KG1 (cell line): ENCODE measurements around the gene C4BPA.

Experiments
- DNase-seq: peaks from one replicate; lab custom pipeline; 2025; lab: John Stamatoyannopoulos, UW

The C4BPA gene

DNA sequence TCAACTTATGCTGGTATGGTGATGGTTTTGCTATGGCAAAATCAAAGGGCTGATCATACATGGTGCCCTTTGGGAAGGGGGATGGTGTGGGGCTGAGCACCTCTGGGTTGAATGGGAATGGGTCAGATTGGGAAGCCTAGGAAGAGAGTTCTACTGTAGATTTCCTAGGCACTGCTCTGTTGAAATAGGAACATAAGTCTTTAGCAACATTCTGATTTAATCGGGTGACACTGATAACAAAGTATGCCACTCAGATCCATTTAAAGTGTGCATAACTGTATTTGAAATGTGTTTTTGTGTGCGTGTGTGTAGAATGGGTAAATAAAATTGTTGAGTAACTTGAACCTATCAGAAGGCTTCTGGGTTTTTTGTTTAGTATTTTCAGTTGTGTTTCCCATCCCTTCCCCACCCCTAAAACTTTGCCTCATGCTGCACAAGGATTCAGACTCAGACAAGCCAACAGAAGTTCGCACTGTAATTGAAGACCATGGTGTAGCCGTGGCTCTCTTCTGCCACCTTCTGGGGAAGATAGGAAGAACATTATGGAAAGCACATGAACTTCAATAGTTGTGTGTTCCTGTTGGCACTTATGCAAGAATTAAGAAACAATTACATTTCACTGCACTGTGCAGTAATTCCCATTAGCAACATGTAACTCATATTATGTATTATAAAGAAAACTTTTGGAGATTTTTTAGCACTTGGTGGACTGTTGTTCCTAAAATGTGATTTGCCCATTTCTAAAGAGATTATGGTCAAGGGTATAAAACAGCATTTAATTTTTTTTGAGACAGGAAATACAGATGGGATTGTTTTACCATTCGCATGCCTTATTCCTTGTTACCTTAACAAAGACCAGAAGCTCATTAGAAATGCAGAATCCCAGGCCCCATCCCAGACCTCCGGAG, 26.3 kb upstream of the C4BPA start:
- peak; percentile 69 for DNase-seq

DNA sequence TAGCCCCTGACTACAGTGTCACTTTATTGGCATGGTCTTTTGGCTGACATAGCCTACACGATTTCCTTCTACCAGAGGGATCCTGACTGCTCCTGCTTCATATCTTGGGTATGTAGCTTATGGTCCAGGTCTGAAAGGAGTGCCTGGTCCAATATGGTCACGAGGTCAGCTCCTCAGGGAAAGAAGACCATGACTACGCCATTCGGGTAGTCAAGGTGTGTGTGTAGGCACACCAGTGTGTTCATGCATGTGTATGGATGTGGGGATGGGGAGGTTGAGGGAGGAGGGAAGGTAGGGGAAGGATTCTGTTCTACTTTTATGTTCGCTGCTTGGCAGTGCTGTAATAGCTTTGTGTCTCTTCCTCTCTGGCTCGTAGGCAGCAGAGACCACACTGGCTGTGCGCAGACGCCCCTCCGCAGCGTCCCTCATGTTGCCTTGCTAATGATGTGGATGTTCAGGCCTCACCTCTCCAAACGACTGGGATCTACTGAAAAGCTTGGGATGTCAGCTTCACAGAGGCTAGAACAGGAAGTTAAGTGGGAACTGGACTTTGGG, 25.4 kb upstream of the C4BPA start:
- no peak for DNase-seq

DNA sequence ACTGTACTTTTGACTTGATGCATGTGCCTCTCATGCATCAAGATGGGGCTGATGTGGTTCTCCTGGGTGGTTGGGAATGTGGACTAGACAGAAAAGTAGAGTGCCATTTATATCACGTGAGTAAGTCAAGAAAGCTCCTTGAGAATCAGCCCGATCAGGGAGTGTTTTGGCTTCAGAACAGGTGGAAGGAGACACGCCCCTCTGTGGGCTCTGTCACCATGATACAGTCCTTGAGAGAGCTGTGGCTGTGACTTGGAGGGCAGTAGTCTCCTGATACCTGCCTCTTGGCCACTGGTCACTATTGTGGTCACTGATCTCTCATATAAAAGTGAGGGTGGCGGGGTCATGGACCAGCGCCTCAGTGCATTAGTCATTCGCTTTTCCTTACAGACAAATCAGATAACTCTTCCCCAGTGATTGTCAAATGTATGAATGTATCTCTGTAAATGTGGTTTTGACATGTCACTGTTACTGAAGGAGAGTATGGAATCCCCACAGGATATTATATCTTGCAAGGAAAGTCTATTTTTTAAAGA, 24.3 kb upstream of the C4BPA start:
- DNase-seq = no peak

DNA sequence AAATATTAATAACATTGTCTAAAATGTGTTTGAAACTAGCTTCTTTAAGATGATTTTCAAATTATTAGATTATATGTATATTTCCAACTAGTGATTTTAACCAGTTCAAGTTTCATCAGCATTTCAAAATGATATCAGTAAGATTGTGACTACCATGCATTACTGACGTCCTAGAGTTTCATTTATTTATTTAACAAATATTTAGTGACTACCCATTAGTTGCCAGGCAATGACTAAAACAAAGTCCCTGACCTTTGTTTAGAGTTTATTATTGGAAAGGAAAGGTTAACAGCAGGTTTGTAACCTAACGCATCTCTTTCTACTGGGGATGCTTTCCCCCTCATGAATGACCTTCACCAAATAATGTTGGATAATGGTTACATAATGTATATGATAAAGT, 22.9 kb upstream of the C4BPA start:
- no peak for DNase-seq

DNA sequence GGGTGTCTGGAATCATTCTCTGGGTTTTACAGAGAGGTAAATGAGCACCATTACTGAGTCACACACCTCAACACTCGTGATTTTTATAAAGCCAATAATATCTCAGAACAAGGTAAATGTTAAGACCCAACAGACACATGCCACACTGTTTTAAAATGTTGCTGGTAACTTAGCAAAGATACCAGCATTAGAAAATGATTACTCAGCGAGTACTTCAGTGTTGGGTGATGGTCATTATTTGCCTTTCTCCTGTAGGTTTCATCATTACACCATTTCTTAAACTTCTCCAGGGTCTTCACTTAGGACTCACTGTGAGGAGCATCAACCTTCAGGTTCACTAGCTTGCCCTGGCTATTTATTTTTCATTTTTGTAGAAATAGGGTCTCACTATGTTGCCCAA, 22.2 kb upstream of the C4BPA start:
- no peak for DNase-seq

DNA sequence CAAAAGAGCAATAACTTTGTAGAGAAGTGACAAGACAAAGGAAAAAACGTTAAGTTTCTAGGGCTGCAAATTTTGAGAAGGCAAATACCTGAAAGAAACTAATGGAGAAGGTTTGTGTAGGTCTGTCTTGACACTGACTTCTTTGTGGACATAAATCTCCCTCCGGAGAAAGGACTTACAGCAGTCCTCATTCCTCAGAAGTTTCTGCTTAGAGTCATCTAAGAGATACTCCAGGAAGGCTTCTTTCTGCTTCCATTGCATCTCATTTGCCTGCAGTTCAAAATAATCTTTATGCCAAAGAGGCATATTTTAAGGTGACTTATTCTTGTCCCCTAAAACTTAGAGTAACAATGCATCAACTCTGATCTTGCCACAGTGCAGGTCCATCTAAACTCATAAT, 19.8 kb upstream of the C4BPA start:
- DNase-seq = no peak

DNA sequence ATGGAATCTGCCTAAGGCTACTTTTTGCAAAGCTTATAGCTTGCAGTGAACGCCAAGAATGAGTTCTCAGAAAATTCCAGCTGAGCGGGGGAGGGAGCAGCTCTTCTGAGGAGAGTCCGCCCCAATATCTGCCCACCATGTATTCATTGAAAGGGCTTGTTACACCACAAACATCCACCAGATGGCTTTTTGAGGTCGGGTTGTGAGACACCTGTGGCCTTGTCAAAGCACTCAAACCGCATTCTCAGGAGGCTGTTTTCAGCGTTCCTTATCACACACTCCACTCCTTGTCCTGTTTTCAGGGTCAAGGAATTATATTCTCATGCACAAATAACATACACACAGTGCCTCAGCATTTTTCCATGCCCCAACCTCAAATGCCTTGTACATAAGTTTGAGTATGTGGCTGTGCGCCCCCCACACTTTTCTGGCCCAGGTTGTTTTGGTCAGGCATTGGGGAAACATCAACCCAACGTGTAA, 19.3 kb upstream of the C4BPA start:
- DNase-seq = peak; percentile 30

DNA sequence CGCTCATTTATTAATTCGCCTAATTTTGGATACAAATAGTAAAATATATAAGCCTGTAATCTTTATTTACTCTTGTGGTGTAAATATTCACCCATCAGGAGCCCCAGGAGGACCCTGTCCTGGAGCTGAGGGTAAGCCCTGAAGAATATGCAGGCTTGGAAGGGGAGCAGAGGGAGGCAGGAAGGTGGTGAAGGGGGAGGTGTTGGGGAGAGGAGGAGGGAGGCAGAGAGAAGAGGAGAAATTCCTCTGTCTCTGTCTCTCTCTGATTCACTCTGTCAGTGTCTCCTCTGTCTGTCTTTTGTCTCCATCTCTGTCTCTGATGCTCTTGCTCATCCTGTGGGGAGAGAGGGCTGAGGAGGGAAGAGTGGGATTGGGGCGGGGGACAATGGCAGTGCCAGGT, 18.1 kb upstream of the C4BPA start:
- DNase-seq = no peak

DNA sequence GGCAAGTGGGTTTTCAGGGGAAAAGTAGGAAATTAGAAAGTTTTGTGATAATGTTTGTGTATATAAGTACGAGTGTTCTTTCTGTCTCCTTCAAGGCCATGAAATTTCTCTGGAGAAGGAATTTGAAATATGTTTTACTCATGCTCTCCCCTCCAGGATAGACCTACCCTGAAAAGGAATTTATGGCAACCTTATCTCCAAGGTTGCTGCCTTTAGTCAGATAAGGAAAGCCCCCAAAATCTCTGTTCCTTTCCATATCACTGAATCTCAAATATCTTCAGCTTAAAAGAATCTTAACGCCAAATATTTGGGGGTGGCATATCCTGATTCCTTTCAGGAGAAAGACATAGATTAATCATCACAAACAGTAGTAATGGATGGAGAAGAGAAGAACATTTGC, 15.9 kb upstream of the C4BPA start:
- DNase-seq = no peak

DNA sequence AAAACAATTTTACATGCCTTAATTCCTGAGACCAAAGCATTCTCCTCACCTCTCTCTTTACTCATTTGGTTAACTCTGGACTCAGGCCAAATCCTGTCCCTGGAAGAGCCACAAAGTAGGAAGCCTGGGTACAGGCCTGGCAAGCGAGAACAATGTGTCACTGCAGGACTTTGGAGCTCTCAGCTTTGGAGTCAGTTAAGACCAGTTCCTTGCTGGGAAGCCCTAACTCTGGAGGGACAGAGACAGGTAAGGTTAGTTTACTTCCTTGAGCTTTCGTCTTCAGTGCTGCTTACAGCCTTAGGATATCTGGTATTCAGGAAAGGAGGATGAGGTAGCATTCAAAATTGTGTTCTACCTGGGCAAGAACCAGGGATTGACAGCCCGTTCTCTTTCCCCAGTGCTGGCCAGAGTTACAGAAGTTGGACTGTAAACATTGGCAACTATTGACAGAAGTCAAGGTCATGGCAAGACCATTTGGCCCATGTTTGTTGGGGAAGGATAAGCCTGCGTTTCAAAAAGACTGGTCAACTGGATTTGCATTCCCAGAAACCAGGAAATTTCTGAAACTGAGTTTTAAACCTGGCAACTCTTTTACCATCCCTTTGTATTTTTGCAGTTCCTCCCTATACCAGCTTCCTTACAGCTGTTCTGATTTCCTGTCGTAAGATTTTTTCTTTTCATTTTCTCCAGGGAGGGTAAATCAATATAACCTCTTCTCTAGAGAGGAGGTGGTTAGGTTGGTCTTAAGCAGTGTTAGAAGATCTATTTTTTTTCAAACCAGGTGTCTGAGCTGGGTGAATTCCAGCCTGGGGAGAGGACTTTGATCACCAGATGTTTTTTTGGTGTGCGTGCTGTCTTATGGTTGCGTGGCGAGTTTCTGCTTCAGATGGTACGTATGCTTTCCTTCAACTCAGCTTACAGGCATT, 15.1 kb upstream of the C4BPA start, which contains the start of gene C4BPB:
Gene C4BPB (plus strand): TSS at position 160 of the 926 bp plus-strand sequence. CDS start 672 bp downstream, at position 832.
- DNase-seq = no peak

DNA sequence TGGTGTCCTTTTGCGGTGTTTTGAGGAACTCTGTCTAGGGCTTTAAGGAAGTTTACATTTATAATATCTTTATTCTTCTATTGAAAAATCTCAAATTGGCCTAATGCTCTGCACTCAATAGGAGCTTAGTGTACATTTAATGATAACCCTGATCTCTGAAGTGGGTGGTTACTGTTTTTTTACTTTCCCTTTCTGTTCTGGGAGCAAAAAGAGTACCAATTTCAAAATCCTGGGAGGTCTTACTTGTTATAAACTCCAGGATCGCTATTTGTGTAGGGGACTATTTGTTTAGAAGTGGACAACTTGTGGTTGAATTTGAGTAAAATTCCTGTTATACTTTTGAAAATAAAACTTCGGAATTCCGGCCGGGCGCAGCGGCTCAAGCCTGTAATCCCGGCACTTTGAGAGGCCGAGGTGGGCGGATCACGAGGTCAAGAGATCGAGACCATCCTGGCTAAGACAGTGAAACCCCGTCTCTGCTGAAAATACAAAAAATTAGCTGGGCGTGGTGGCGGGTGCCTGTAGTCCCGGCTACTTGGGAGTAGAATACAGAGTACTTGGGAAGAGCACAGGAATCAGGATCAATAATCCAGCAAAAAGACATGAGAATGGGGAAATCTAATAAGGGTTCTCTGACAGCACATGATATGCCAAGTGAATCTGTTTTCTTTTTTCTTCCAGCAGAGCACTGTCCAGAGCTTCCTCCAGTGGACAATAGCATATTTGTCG, 14.2 kb upstream of the C4BPA start:
- DNase-seq = no peak

DNA sequence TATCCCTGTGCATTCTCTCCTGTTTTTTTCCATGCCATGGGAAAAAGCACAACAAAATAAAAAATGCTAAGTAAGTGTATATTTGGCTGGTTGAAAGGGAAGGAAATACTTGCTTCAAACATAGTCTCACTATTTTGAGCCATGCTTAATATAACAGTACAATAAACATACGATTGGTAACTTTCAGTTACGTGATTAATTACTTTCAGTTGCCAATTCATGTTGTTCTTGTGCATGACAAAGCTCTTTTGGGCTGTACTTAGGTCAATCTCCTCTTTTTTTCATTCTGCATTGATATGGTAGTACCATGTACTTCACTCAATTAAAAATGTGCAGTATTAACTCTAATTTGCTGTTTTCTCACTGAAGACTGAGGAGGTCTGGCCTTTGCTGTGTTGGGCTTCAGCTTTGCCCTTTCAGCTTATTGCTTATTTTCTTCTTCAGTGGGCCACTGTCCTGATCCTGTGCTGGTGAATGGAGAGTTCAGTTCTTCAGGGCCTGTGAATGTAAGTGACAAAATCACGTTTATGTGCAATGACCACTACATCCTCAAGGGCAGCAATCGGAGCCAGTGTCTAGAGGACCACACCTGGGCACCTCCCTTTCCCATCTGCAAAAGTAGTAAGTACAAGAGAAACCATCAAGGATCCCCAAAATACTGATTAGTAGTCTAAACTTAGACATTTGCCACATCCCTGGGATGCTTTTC, 12.7 kb upstream of the C4BPA start:
- no peak for DNase-seq

DNA sequence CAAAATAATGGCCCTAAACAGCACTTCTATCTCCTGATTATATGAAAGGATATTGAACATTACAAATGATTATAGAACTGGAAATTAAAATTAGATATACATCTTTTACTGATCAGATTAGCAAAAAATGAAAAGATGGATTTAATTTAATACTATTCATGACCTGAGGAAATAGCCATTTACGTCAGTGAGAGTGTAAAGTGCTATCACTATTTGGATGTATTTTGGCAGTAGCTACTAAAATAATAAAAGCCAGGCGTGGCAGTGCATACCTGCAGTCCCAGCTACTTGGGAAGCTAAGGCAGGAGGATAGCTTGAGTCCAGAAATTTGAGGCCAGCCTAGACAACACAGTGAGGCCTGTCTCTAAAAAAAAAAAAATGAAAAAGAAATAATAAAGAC, 10.1 kb upstream of the C4BPA start:
- DNase-seq = no peak

DNA sequence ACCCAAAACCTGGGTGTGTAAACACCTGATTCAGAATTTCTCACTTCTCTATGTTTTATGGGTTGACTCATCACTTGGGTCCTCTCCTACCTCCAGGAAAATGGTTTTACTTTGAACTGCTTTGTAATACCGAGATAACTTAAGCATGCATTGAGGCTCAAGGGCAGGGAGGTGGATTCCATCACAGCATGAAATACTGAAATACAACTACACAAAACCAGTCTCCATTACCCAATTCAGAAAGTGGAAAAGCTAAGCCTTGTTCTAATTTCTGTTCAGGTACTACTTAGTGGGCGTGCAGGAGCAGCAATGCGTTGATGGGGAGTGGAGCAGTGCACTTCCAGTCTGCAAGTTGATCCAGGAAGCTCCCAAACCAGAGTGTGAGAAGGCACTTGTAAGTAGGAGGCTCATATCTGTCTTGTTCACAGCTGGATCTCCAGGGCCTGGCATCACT, 6.1 kb upstream of the C4BPA start:
- no peak for DNase-seq

DNA sequence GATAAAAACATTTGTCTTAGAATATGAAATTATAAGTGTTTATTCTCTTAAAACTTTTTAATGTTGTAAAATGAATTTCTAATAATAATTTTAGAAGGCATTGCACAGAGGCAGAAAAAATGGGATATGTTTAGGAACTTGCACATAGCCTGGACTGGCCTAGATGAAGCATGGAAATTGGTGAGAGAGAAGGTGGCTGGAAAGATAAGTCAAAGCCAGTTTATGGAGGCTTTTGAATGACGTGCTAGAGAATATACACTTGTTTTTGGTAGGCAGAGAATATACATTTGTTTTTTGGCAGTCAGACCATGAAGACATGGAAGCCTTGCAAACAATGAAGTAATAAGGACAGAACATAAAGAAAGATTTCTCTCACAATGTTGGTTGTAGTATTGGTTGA, 2.3 kb upstream of the C4BPA start:
- DNase-seq = no peak

DNA sequence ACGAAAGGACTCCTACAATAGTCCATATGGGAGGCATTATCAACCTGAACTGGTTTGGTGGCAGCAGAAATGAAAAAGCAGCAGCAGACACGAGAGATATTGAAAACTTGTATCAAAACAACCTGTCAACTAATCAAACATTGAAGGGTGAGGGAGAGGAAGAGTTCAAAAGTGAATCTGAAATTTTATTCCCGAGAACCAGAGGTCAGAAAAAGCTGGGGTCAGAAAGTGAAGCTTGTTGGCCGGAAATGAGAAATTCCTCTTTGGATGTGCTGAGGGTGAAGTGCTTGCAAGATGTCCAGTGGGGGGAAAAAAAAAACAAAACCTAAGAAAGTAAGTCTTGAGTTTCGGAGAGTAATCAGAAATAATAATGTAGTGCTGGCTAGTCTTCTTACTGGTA, 1.9 kb upstream of the C4BPA start:
- no peak for DNase-seq

DNA sequence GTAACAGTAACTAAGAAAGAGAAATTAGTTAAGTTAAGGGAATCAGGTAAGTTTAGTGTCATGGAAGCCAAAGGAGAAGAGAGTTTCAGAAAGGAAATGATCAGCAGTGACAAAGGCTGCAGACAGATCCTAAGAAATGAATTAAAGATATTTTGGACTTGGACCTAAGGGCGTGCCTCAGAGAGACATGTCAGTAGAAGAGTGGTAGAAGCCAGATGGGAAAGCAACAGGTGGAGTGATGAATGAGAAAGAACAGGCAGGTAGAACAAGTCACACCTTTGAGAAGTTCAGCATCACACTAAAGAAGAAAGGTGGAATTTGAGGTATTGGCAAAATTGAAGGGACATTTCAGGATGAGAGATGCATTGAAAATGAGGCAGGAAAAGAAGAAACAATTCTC, 1.4 kb upstream of the C4BPA start:
- DNase-seq = no peak

DNA sequence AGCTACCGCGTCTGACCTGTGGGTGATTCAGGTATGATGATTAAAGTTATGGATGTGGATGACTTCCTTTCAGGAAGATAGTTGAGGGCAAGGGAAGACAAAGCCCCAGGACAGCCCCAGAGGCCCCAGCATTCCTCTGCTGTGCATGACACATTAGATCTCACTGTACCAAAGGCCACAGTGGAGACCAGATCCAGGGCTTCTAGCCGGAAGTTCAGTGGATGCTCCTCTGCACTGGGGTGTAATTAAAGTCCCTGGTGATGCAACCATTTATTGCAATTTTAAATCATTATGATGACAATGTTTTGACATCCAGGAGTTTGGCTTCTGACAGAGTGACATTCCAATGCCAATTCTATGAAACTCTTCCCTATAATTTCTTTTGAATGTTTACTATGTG, 5.0 kb downstream of the C4BPA start:
- DNase-seq = no peak

DNA sequence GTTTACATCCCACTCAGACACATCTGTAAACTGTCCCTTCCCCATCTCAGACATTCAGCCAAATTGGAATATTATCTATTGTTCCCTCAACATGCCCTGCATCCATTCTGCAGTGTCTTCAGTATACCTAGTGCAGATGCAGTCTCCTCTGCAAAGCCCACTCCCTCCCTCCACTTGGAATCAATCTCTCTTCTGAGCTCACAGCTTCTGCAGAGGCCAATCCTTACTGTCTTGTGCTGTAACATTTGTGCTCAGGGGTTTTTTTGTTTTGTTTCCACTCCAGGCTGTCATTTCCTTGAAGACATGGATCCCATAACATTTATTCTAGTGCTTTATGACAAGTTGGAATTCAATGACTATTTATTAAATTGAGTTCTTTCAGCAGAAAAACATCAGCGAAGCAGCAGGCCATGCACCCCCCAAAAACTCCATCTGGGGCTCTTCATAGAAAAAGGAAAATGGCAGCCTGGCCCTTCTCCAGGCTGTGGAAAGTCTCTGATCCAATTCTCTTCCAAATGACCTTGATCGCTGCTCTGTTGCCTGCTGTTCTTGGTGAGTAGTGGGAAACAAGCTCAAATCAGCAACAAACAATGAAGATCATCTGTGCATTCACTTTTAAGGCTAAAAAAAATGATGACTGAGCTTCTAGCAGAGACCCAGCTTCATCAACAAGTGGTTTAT, 8.7 kb downstream of the C4BPA start:
- DNase-seq = no peak

DNA sequence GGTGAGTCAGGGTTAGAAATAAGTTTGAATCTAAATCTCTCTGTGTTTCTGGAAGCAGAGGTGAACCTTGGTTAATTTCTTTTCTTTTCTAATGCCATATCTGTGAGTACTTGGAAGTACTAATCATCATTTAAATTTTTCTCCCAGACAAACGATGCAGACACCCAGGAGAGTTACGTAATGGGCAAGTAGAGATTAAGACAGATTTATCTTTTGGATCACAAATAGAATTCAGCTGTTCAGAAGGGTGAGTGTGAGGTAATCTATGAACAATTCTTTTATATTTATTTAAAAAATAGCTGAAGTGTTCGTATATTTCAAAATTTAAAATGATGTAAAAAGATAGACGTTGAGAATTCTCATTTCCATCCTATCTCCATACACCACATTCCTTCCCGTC, 11.2 kb downstream of the C4BPA start:
- no peak for DNase-seq
